SK-N-SH (cell line): Measurements from ENCODE around the gene C18orf54. TPM values are rescaled to one million over a fixed set of nuclear protein-coding genes. Genes with fewer than 3 reads are reported as not detected.

Source experiments
- CTCF ChIA-PET: fragments of 300-600, 350-600 bp; formaldehyde crosslinking; extraction: SDS; loops from one replicate; lab custom pipeline; 2021; lab: Yijun Ruan, JAX
- POLR2A ChIA-PET: fragments of 350-600 bp; sonication (Branson Sonifier 250); formaldehyde crosslinking; extraction: SDS; loops from one replicate; lab custom pipeline; 2020; ENCODE audit warnings: antibody characterized with exemption, inconsistent platforms; lab: Yijun Ruan, JAX
- DNase-seq: peaks from one replicate; pipeline ENCODE4 v3.0.0; 2012
- H2AFZ ChIP-seq: fragments of 200-600 bp; sonication (generic); 2 replicates; pipeline ENCODE4 v1.8.1; 2016; ENCODE audit warnings: antibody characterized with exemption, mild to moderate bottlenecking, low read depth
- H3F3A ChIP-seq: fragments of 200-600 bp; sonication (generic); replicated peaks from 2 replicates; pipeline ENCODE3; 2016; ENCODE audit warnings: antibody characterized with exemption, mild to moderate bottlenecking; ENCODE audit not compliant: insufficient read depth
- H3K27ac ChIP-seq, 2 experiments: fragments of 200-500 bp in 1 of 2; fragments of 200-600 bp in 1 of 2; sonication (Bioruptor generic) in 1 of 2; sonication (generic), shearing (Covaris generic) in 1 of 2; 2 replicates each; pipeline versions ENCODE4 v1.5.1 to v1.6.1; 2014 to 2016; ENCODE audit warnings: low read depth in 2 of 2, inconsistent platforms in 1 of 2, low read length in 1 of 2, mild to moderate bottlenecking in 1 of 2, mixed read lengths in 1 of 2
- H3K27me3 ChIP-seq: fragments of 200-600 bp; sonication (generic), shearing (Covaris generic); 2 replicates; pipeline ENCODE4 v1.6.1; 2016; ENCODE audit warnings: mixed run types; ENCODE audit not compliant: insufficient read depth
- H3K36me3 ChIP-seq, 2 experiments: fragments of 200-500 bp in 1 of 2; fragments of 200-600 bp in 1 of 2; sonication (Bioruptor generic) in 1 of 2; sonication (generic) in 1 of 2; replicated peaks in 1 of 2; 2 replicates each; pipeline versions ENCODE3 to v1.5.1; 2014 to 2016; ENCODE audit warnings: low read length in 1 of 2, mild to moderate bottlenecking in 1 of 2; ENCODE audit not compliant: insufficient read depth in 2 of 2, control insufficient read depth in 1 of 2
- H3K4me1 ChIP-seq, 2 experiments: fragments of 200-500 bp in 1 of 2; fragments of 200-600 bp in 1 of 2; sonication (Bioruptor generic) in 1 of 2; sonication (generic), shearing (Covaris generic) in 1 of 2; 2 replicates each; pipeline versions ENCODE4 v1.5.1 to v1.6.1; 2014 to 2016; ENCODE audit warnings: low read depth in 1 of 2, low read length in 1 of 2, mixed run types in 1 of 2; ENCODE audit not compliant: insufficient read depth in 2 of 2, control insufficient read depth in 1 of 2
- H3K4me2 ChIP-seq: fragments of 200-600 bp; sonication (generic), shearing (Covaris generic); 2 replicates; pipeline ENCODE4 v1.6.1; 2017; ENCODE audit warnings: mixed run types
- H3K4me3 ChIP-seq, 2 experiments: fragments of 200-500 bp in 1 of 2; fragments of 200-600 bp in 1 of 2; sonication (Bioruptor generic) in 1 of 2; sonication (generic), shearing (Covaris generic) in 1 of 2; 2 replicates each; pipeline versions ENCODE4 v1.5.1 to v1.8.1; 2014 to 2016; ENCODE audit warnings: low read depth in 2 of 2, inconsistent platforms in 1 of 2, low read length in 1 of 2, mild to moderate bottlenecking in 1 of 2, mixed read lengths in 1 of 2, moderate library complexity in 1 of 2
- H3K79me2 ChIP-seq: fragments of 200-600 bp; sonication (generic); 2 replicates; pipeline ENCODE4 v1.8.1; 2017; ENCODE audit warnings: mild to moderate bottlenecking; ENCODE audit not compliant: insufficient read depth
- H3K9ac ChIP-seq: fragments of 200-600 bp; sonication (generic); 2 replicates; pipeline ENCODE4 v1.6.1; 2017; ENCODE audit warnings: mixed run types
- H3K9me2 ChIP-seq: fragments of 200-600 bp; sonication (generic); 2 replicates; pipeline ENCODE4 v1.6.1; 2017; ENCODE audit warnings: mixed run types
- H3K9me3 ChIP-seq: fragments of 200-600 bp; sonication (generic); 2 replicates; pipeline ENCODE4 v1.6.1; 2017; ENCODE audit warnings: mixed run types, mild to moderate bottlenecking, moderate library complexity
- H4K20me1 ChIP-seq: fragments of 200-600 bp; sonication (generic); 2 replicates; pipeline ENCODE4 v1.6.1; 2017; ENCODE audit warnings: mild to moderate bottlenecking, mixed run types; ENCODE audit not compliant: insufficient read depth
- ELF1 ChIP-seq: IDR thresholded peaks from 2 replicates; pipeline ENCODE4 v1.4.0; 2012
- FOXM1 ChIP-seq: IDR thresholded peaks from 2 replicates; pipeline ENCODE4 v1.4.0; 2012; ENCODE audit warnings: low read depth, mild to moderate bottlenecking
- JUND ChIP-seq: IDR thresholded peaks from 2 replicates; pipeline ENCODE4 v1.4.0; 2012
- MEF2A ChIP-seq: IDR thresholded peaks from 2 replicates; pipeline ENCODE4 v1.4.0; 2012; ENCODE audit warnings: low read depth, borderline replicate concordance
- MXI1 ChIP-seq: IDR thresholded peaks from 2 replicates; pipeline ENCODE4 v1.6.1; 2012; ENCODE audit warnings: mild to moderate bottlenecking, low read depth, low read length, improper control_type of control experiment
- NFIC ChIP-seq: IDR thresholded peaks from 2 replicates; pipeline ENCODE4 v1.4.0; 2012; ENCODE audit warnings: borderline replicate concordance
- NRF1 ChIP-seq: IDR thresholded peaks from 2 replicates; pipeline ENCODE4 v1.6.1; 2012; ENCODE audit warnings: low read depth, mild to moderate bottlenecking, low read length
- RCOR1 ChIP-seq: fragments of 150-350 bp; IDR thresholded peaks from 2 replicates; pipeline ENCODE4 v1.6.1; 2017; ENCODE audit warnings: antibody characterized with exemption, low read length
- SMC3 ChIP-seq: IDR thresholded peaks from 2 replicates; pipeline ENCODE4 v1.6.1; 2012; ENCODE audit warnings: low read depth, low read length, improper control_type of control experiment
- TAF1 ChIP-seq: IDR thresholded peaks from 2 replicates; pipeline ENCODE4 v1.6.1; 2012; ENCODE audit warnings: low read depth, mild to moderate bottlenecking, low read length, moderate library complexity, borderline replicate concordance
- TCF12 ChIP-seq: IDR thresholded peaks from 2 replicates; pipeline ENCODE4 v1.4.0; 2012
- whole genome bisulfite sequencing: methylation state at CpG from one replicate; pipeline ENCODE4 v1.1.6; 2017; ENCODE audit warnings: low lambda C conversion rate; 5-methylcytosine and 5-hydroxymethylcytosine counted together
- polyA plus RNA-seq, 3 experiments: library from polyadenylated mRNA; depleted of rRNA; stranded (reverse); fragments of >200 nt; gene quantifications; 2 replicates each; pipeline ENCODE4 v1.2.3, GENCODE V29; 2012
- TF ChIP-seq, protein P1 (sequence below): fragments of 150-350 bp; IDR thresholded peaks from 2 replicates; pipeline ENCODE4 v1.6.1; 2017; ENCODE audit warnings: antibody characterized with exemption, low read length, low read depth, borderline replicate concordance
- TF ChIP-seq, protein P2 (sequence below): IDR thresholded peaks from 2 replicates; pipeline ENCODE4 v1.6.1; 2012; ENCODE audit warnings: mild to moderate bottlenecking, low read depth, low read length, moderate library complexity
- TF ChIP-seq, protein P3 (sequence below): fragments of 150-350 bp; IDR thresholded peaks from 2 replicates; pipeline ENCODE4 v1.6.1; 2016; ENCODE audit warnings: mild to moderate bottlenecking, low read depth, low read length
- TF ChIP-seq, protein P4 (sequence below): IDR thresholded peaks from 2 replicates; pipeline ENCODE4; 2012
- TF ChIP-seq, protein P5 (sequence below): fragments of 200-600 bp; sonication (generic); IDR thresholded peaks from 2 replicates; pipeline ENCODE4 v1.6.1; 2017; ENCODE audit warnings: antibody characterized with exemption, mild to moderate bottlenecking, moderate library complexity

The C18orf54 gene
- polyA plus RNA-seq, 1 of the 3 experiments (the other 2 are of a cell fraction): 0.76 TPM

DNA sequence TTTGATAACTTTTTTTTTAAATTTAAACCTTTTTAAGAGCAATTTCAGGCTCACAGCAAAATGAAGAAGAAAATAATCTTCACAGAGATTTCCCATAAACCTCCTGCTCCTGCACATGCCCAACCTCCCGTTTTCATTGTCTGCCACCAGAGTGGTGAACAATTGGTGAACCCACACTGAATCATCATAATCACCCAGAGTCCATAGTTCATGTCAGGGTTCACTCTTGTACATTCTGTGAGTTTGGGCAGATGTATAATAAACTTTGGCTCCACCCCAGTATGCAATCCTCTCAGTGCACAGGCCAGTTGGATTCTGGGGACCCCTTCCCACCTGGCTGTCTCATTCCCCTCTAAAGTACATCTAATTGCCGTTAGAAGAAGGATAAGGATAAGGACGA lies 24.4 kb downstream of the C18orf54 start:
- no peak overlapping the region for H3K4me2 ChIP-seq
- no peak overlapping the region for H2AFZ ChIP-seq
- no peak for TF ChIP-seq TCF12
- H3F3A ChIP-seq: no peaks in the 10 kb centered on the region
- ChIA-PET CTCF (interaction anchor here (0.8 to 2.6 kb wide), 3 partner anchors 11 to 24 kb away, joined by 3 to 8 read pairs (median 3); partner anchors contain the start of genes C18orf54 and STARD6), POLR2A (no interaction called here)
- H3K27ac ChIP-seq: no peak overlapping the region
- 95% methylated on average over 3 of the region's 3 CpGs for WGBS
- no peak overlapping the region for H3K9ac ChIP-seq
- H3K27me3 ChIP-seq: no peaks in the 10 kb centered on the region
- H3K79me2 ChIP-seq: no peaks in the 10 kb centered on the region
- H3K4me3 ChIP-seq: no peak overlapping the region
- H3K4me1 ChIP-seq: no peaks in the 10 kb centered on the region
- H3K9me3 ChIP-seq: no peaks in the 10 kb centered on the region
- H3K36me3 ChIP-seq: peaks cover 5 to 6% of the 10 kb centered on the region in 2 experiments
- no peaks in the 10 kb centered on the region for H4K20me1 ChIP-seq
- no peaks in the 10 kb centered on the region for H3K9me2 ChIP-seq
- DNase-seq: no peak

DNA sequence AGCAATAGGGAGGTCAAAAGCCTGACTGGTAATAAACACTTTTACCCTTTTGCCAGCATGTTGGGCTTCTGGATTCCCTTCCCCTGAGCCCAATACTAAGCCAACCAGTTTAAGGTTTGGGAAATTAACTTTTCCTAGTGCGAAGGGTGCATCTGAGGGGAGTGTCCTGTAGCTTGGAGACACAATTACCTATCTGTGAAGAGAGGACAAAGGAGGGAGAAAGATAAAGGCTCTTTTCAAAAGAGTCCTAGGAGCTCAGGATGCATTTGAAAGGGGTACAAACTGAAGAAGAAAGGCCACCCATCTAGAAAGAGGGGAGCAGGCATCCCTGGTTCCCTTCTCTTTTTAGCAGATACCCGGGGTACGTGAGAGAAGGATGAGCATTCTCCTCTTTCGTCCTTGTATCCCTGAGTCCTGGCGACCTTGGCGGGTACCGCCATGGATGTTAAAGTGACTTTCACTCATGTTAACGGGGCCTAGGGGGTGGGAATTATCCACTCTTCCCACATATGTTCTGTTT lies 25.1 kb downstream of the C18orf54 start:
- Histone ChIP-seq H3F3A (no peaks in the 10 kb centered on the region), H3K9ac (no peak overlapping the region), H4K20me1 (no peaks in the 10 kb centered on the region), H3K79me2 (no peaks in the 10 kb centered on the region), H3K4me1 (no peaks in the 10 kb centered on the region), H3K27me3 (no peaks in the 10 kb centered on the region), H3K9me3 (no peaks in the 10 kb centered on the region), H2AFZ (no peak overlapping the region), H3K4me3 (no peak overlapping the region), H3K27ac (no peak overlapping the region), H3K4me2 (no peak overlapping the region), H3K36me3 (peaks cover 5 to 6% of the 10 kb centered on the region in 2 experiments), H3K9me2 (no peaks in the 10 kb centered on the region)
- TF ChIP-seq MXI1: no peak
- TF ChIP-seq TAF1: no peak
- TF ChIP-seq NFIC: no peak
- TF ChIP-seq ELF1: no peak
- no peak for TF ChIP-seq NRF1
- TF ChIP-seq, protein P1, sequence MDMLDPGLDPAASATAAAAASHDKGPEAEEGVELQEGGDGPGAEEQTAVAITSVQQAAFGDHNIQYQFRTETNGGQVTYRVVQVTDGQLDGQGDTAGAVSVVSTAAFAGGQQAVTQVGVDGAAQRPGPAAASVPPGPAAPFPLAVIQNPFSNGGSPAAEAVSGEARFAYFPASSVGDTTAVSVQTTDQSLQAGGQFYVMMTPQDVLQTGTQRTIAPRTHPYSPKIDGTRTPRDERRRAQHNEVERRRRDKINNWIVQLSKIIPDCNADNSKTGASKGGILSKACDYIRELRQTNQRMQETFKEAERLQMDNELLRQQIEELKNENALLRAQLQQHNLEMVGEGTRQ: no peak
- TF ChIP-seq SMC3: no peak
- TF ChIP-seq, protein P2, sequence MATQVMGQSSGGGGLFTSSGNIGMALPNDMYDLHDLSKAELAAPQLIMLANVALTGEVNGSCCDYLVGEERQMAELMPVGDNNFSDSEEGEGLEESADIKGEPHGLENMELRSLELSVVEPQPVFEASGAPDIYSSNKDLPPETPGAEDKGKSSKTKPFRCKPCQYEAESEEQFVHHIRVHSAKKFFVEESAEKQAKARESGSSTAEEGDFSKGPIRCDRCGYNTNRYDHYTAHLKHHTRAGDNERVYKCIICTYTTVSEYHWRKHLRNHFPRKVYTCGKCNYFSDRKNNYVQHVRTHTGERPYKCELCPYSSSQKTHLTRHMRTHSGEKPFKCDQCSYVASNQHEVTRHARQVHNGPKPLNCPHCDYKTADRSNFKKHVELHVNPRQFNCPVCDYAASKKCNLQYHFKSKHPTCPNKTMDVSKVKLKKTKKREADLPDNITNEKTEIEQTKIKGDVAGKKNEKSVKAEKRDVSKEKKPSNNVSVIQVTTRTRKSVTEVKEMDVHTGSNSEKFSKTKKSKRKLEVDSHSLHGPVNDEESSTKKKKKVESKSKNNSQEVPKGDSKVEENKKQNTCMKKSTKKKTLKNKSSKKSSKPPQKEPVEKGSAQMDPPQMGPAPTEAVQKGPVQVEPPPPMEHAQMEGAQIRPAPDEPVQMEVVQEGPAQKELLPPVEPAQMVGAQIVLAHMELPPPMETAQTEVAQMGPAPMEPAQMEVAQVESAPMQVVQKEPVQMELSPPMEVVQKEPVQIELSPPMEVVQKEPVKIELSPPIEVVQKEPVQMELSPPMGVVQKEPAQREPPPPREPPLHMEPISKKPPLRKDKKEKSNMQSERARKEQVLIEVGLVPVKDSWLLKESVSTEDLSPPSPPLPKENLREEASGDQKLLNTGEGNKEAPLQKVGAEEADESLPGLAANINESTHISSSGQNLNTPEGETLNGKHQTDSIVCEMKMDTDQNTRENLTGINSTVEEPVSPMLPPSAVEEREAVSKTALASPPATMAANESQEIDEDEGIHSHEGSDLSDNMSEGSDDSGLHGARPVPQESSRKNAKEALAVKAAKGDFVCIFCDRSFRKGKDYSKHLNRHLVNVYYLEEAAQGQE: no peak
- TF ChIP-seq, protein P3, sequence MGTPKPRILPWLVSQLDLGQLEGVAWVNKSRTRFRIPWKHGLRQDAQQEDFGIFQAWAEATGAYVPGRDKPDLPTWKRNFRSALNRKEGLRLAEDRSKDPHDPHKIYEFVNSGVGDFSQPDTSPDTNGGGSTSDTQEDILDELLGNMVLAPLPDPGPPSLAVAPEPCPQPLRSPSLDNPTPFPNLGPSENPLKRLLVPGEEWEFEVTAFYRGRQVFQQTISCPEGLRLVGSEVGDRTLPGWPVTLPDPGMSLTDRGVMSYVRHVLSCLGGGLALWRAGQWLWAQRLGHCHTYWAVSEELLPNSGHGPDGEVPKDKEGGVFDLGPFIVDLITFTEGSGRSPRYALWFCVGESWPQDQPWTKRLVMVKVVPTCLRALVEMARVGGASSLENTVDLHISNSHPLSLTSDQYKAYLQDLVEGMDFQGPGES: no peak
- no peak for TF ChIP-seq FOXM1
- TF ChIP-seq MEF2A: no peak
- TF ChIP-seq, protein P4, sequence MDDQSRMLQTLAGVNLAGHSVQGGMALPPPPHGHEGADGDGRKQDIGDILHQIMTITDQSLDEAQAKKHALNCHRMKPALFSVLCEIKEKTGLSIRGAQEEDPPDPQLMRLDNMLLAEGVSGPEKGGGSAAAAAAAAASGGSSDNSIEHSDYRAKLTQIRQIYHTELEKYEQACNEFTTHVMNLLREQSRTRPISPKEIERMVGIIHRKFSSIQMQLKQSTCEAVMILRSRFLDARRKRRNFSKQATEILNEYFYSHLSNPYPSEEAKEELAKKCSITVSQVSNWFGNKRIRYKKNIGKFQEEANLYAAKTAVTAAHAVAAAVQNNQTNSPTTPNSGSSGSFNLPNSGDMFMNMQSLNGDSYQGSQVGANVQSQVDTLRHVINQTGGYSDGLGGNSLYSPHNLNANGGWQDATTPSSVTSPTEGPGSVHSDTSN: no peak
- no peak for TF ChIP-seq JUND
- TF ChIP-seq, protein P5, sequence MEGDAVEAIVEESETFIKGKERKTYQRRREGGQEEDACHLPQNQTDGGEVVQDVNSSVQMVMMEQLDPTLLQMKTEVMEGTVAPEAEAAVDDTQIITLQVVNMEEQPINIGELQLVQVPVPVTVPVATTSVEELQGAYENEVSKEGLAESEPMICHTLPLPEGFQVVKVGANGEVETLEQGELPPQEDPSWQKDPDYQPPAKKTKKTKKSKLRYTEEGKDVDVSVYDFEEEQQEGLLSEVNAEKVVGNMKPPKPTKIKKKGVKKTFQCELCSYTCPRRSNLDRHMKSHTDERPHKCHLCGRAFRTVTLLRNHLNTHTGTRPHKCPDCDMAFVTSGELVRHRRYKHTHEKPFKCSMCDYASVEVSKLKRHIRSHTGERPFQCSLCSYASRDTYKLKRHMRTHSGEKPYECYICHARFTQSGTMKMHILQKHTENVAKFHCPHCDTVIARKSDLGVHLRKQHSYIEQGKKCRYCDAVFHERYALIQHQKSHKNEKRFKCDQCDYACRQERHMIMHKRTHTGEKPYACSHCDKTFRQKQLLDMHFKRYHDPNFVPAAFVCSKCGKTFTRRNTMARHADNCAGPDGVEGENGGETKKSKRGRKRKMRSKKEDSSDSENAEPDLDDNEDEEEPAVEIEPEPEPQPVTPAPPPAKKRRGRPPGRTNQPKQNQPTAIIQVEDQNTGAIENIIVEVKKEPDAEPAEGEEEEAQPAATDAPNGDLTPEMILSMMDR: no peak
- TF ChIP-seq RCOR1: no peak
- POLR2A ChIA-PET: no interaction called here
- DNase-seq: no peak
- 91% methylated on average over 8 of the region's 8 CpGs for WGBS
- CTCF ChIA-PET: interaction anchor here (0.8 to 2.6 kb wide), 3 partner anchors 10 to 25 kb away, joined by 3 to 8 read pairs (median 3); partner anchors contain the start of genes C18orf54 and STARD6
